OCI-LY1 (cell line): ENCODE measurements around the gene VCL.

Experiments used
- EZH2 ChIP-seq: fragments of 200-600 bp; sonication (generic), shearing (Covaris generic); IDR thresholded peaks from 2 replicates; pipeline ENCODE4 v1.8.0; 2017; ENCODE audit warnings: borderline replicate concordance, mixed run types, mild to moderate bottlenecking, antibody characterized with exemption, low read length, moderate library complexity, mixed read lengths
- TF ChIP-seq, protein P1 (sequence below): fragments of 200-600 bp; sonication (generic), shearing (Covaris generic); IDR thresholded peaks from 2 replicates; pipeline ENCODE4 v1.5.1; 2017; ENCODE audit warnings: mild to moderate bottlenecking, antibody characterized with exemption, low read length, moderate library complexity, mixed read lengths

DNA sequence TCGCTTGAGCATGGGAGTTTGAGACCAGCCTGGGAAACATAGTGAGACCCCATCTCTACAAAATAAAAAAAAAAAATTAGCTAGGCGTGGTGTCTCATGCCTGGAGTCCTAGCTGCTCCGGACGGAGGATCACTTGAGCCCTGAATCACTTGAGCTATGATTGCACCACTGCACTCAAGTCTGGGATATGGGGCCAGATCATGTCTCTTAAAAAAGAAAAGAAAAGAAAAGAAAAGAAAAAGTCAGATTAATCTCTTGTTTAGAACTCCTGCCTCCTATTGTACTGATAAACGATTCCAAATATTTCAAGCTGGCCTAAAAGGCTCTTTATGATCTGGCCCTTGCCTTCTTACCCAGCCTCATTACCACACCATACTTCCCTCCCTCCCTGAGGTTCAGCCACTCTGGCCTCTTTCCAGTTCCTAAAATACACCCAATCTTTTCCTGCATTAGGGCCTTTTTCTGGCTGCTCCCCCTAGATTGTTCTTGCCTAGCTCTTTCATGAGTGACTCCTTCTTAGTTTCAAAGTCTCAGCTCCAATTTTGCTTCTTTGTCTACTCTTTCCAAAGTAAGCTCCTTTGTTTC is 41.7 kb downstream of the VCL start:
- no peak for TF ChIP-seq EZH2
- TF ChIP-seq, protein P1, sequence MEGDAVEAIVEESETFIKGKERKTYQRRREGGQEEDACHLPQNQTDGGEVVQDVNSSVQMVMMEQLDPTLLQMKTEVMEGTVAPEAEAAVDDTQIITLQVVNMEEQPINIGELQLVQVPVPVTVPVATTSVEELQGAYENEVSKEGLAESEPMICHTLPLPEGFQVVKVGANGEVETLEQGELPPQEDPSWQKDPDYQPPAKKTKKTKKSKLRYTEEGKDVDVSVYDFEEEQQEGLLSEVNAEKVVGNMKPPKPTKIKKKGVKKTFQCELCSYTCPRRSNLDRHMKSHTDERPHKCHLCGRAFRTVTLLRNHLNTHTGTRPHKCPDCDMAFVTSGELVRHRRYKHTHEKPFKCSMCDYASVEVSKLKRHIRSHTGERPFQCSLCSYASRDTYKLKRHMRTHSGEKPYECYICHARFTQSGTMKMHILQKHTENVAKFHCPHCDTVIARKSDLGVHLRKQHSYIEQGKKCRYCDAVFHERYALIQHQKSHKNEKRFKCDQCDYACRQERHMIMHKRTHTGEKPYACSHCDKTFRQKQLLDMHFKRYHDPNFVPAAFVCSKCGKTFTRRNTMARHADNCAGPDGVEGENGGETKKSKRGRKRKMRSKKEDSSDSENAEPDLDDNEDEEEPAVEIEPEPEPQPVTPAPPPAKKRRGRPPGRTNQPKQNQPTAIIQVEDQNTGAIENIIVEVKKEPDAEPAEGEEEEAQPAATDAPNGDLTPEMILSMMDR: no peak
